H1 (cell line): ENCODE results near the gene ANKFN1.

ENCODE experiments used
- CTCF ChIP-seq, 3 experiments: IDR thresholded peaks; 1 replicate in 2 of 3; 2 replicates in 1 of 3; pipeline versions ENCODE4 v1.5.1 to v1.6.1; 2011; ENCODE audit warnings: low read length in 3 of 3, mild to moderate bottlenecking in 3 of 3, inconsistent platforms in 2 of 3, low read depth in 1 of 3, moderate library complexity in 1 of 3; ENCODE audit not compliant: insufficient read depth in 1 of 3; ENCODE audit errors: control extremely low read depth in 1 of 3
- JUND ChIP-seq: IDR thresholded peaks from 2 replicates; pipeline ENCODE4 v1.6.1; 2011; ENCODE audit warnings: mild to moderate bottlenecking, improper control_type of control experiment, low read length
- SIX5 ChIP-seq: IDR thresholded peaks from 2 replicates; pipeline ENCODE4 v1.6.1; 2011; ENCODE audit warnings: mild to moderate bottlenecking, low read depth, low read length
- TBP ChIP-seq: IDR thresholded peaks from 2 replicates; pipeline ENCODE4 v1.6.1; 2011; ENCODE audit warnings: low read depth, low read length, improper control_type of control experiment

- TF ChIP-seq TBP (no peak), CTCF (IDR thresholded peaks at IDR 0.05; ENCODE audit: control extremely low read depth in 1 of 3, insufficient read depth in 1 of 3, low read depth in 1 of 3, low read length in 3 of 3) (no peak), SIX5 (no peak), JUND (no peak)
These were observed 10.5 kb upstream of the ANKFN1 start for GRCh38 chr17:56142781-56143180.
